PC-3 (cell line): ENCODE results near the gene KICS2.

Source experiments
- EZH2 ChIP-seq: fragments of 300-600 bp; sonication (generic); IDR thresholded peaks from one replicate; pipeline ENCODE4 v1.6.1; 2017; ENCODE audit warnings: antibody characterized with exemption, mild to moderate bottlenecking, low read length; ENCODE audit not compliant: unreplicated experiment
- EZH2phosphoT487 ChIP-seq: fragments of 300-600 bp; sonication (generic); IDR thresholded peaks from 2 replicates; pipeline ENCODE4 v1.6.1; 2018; ENCODE audit warnings: mild to moderate bottlenecking, antibody characterized with exemption, low read length, borderline replicate concordance
- TF ChIP-seq, protein P1 (sequence below): fragments of 300-600 bp; sonication (generic); conservative IDR thresholded peaks from 2 replicates; pipeline ENCODE4 v1.5.1; 2017; ENCODE audit warnings: antibody characterized with exemption, low read depth, mild to moderate bottlenecking, low read length

DNA sequence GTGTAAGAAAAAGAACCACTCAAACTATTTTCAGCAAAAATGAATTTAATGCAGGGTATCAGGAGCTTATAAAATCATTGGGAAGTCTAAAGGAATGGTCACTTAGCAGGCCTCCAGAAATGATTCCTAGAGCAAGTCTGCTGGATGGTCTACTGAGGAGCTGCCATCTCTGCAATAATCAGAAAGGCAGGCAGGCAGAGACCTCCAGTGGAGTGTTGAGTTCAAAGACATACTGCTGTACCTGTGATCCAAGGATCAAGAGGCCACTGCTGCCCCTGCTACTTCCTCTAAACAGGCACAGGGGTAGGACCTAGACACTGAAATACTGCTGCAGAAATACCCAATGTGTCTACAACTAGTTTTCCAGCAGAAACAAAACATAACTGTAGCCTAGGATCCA, 14.5 kb upstream of the KICS2 start:
- TF ChIP-seq, protein P1, sequence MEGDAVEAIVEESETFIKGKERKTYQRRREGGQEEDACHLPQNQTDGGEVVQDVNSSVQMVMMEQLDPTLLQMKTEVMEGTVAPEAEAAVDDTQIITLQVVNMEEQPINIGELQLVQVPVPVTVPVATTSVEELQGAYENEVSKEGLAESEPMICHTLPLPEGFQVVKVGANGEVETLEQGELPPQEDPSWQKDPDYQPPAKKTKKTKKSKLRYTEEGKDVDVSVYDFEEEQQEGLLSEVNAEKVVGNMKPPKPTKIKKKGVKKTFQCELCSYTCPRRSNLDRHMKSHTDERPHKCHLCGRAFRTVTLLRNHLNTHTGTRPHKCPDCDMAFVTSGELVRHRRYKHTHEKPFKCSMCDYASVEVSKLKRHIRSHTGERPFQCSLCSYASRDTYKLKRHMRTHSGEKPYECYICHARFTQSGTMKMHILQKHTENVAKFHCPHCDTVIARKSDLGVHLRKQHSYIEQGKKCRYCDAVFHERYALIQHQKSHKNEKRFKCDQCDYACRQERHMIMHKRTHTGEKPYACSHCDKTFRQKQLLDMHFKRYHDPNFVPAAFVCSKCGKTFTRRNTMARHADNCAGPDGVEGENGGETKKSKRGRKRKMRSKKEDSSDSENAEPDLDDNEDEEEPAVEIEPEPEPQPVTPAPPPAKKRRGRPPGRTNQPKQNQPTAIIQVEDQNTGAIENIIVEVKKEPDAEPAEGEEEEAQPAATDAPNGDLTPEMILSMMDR, result no peak; the same call in 1 of the 2 replicates
- TF ChIP-seq EZH2phosphoT487 (no peak), EZH2 (no peak)
